HG02840 (cell line): ENCODE data around the gene NXN.

Source experiments
- ATAC-seq: cut with Tn5 transposase; IDR thresholded peaks from one replicate; pipeline ENCODE4 v1.9.1; 2021; ENCODE audit warnings: mild to moderate bottlenecking, moderate library complexity, moderate number of reproducible peaks; ENCODE audit not compliant: unreplicated experiment, low FRiP score

Gene NXN

DNA sequence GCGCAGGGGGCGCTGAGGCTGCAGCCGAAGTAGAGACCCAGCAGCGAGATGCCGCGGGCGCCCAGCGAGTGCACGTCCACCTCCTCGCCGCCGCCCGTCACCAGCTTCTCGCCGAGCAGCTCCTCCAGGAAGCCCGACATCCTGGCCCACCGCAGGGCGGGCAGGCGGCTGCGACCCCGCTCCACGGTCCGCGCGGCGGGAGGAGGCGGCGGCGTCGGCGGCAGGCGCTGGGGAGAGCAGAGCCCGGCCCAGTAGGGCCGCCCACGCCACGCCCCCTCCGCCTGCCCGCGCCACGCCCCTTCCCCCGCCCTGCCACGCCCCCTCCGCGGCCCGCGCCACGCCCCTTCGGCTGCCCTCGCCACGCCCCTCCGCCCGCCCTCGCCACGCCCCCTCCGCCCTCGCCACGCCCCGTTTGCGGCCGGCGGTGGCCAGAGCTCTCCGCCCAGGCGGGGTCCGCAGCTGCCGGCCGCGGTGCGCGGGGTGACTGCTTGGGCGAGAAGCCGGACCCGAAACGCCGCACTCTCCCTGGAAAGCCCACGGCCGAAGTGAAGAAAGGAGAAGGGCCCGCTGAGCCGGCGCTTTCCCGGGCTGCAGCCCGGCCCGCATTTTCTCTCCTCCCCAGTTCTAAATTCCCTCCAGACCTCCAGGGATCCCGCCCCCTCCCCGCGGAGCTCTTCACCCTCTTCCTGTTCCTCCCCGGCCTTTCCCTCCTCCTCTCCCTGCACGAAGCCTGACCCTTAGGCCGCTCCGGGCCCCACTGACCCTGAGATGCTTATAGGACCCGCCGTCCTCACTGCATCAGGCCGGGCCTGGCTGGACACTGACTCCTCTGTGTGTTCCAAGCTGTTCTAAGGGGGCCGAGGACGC is at the start of gene NXN:
TSS of gene NXN (minus strand) at position 238 of the 867 bp plus-strand sequence.
- peak; percentile 69 for ATAC-seq

DNA sequence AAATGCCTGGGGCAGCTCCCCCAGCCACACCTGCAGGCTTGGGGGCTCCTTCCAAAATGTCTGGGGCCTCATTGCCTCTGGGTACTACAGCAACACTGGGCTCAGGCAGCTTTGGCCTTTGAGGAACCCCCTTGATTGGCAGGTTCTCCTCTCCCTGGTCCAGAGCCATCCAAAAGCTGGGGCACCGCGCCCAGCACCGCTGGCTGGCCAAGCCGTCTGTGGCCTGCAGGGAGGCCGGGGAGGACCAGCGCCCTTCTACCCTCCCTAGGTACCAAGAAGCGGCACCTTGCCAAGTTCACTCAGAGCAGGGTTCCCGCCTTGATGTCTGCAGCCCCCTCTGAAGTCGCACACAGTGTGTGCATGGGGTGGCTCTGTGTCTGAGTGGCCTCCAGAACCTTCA is 47.5 kb upstream of the NXN start:
- no peak for ATAC-seq

- no peak for ATAC-seq
Observed at GRCh38 chr17:1026599-1026975, 47.0 kb upstream of the NXN start.

- no peak for ATAC-seq
Observed at GRCh38 chr17:1025733-1026598, 46.4 kb upstream of the NXN start.

- ATAC-seq, result no peak
Observed at GRCh38 chr17:1024076-1024475, 44.5 kb upstream of the NXN start.

DNA sequence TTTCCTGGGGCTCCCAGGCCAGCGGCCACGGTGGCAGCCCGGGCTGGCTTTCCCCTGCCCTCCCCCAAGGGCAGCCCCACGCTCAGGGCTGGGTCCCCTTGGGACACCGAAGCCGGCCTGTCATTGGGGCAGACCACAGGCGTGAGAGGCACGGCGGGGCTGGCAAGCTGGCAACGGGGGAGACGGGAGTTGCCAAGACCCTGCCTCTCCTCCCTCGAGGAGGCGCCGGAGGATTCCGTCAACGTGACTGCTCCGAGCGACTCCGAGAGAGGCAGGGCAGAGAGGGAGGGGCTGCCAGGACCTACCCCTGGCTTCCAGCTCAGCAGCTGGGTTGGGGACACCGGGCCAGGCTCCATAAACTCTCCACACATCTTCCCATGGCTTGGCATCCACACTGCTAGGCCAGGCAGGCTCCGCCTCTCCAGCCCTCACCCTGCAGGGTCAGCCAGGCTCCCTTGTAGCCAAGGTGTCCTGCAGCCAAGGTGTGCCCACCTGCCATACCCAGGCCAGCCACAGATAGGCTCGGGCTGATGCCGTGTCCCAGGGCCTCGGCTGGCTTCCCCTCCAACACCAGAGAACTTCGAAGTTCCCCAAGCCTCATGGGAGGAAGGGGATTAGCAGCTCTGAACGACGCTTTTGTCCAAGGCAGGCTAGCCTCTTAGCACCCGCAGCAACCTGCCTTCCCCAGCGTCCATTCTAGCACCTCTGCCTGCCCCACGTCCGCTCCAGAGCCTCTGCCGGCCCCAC is 42.9 kb upstream of the NXN start:
- ATAC-seq, result no peak

DNA sequence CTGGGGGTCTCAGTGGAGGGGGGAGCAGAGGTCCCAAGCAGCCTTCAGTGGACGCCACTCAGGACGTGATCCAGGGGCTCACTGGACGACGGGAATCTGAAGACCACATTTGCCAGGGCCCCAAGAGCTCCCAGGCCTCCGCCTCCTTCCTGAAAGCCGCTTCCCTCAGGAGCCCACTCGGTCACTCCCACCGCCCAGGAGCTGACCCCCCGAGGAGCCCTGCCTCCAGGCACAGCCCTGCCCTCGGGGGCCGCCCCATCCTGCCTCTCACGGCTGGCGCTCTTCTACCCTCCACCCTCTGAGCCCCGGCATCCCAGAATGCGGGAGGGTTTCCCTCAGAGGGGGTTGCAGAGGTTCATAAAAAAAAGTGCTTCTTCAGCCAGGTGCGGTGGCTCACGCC is 41.6 kb upstream of the NXN start:
- ATAC-seq, result no peak

GRCh38 chr17:1019451-1019850 is 39.9 kb upstream of the NXN start:
- ATAC-seq, result no peak

- no peak for ATAC-seq
Observed at GRCh38 chr17:1018547-1018946, 39.0 kb upstream of the NXN start.

- ATAC-seq, result no peak
Observed at GRCh38 chr17:1013729-1014090, 34.1 kb upstream of the NXN start.

DNA sequence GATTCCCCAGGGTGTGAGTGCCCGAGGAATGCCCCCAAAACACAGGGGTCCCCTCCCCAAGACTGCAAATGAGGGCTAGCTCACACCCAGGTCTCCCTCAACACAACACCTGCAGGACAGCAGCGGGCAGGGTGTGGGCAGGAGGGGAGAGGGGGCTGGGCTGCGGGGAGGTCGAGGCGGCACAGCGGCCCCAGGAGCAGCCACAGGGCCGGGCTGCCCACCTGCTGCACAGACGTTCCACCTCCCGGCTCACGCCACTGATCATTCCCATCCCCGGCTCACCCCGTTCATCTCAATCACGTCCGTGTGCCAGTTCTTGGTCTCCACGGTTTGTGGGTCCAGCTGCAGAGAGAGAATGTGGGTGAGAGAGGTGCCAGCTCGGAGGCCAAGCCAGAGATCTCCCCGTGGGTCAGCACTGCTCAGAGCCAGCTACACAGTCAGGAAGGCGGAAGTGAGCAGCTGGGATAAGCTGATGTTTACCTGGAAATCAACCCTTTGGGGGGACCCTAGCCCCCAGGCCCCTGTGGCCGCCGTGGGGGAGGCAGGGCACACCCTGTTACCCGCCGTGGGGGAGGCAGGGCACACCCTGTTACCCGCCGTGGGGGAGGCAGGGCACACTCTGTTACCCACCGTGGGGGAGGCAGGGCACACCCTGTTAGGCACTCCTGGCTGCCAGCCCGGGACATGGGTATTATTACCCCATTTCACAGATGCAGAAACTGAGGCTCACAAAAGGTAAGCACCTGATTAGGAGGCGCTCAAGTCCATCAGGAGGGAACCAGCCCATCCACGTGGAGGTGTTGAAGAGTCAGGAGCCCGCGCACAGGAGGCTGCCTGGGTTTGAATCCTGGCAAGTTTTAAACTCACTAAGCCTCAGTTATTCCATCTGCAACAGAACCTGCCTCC is 33.5 kb upstream of the NXN start:
- ATAC-seq, result no peak

- no peak for ATAC-seq
Observed at GRCh38 chr17:1011760-1012735, 32.5 kb upstream of the NXN start.

DNA sequence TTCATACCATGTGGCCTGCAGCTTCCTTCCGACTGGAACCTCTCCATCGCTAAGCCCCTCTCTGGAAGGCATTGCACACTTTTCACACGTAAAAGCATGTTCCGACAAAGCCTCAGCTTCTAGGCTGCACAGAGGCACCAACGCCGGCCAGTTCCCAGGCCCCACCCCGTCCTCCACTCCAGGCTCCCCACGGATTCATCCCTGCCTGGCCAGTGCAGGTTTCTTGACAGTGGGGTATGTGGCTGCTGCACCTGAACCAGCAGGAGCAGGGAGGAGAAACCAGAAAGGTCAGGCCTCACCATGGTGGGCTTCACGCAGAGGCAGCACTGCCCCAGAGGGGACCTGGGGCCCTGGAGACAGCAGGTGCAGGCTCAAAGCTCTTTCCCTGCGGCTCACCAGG is 31.6 kb upstream of the NXN start:
- ATAC-seq, result no peak

GRCh38 chr17:1010586-1010985 is 31.0 kb upstream of the NXN start:
- no peak for ATAC-seq

DNA sequence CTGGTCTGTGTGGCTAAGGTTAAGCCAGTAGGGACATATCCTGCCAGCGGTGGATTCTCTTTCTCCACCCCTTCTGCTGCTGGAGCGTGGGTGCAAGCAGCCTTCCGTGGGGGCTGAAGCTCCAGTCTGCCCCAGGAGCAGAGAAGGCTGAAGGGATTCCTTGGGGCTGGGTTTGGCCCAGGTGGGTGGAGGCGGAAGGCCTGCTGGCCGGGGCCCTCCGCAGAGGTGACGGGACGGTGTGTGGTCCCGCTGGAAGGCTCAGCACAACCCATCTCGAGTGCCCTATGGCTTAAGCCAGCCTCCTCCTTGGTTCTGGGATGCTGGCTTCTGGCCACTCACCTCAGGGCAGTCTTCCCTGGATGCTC is 30.5 kb upstream of the NXN start:
- ATAC-seq, result no peak

- ATAC-seq, result no peak
Observed at GRCh38 chr17:1009229-1010085, 29.9 kb upstream of the NXN start.

GRCh38 chr17:1008008-1008761 is 28.6 kb upstream of the NXN start:
- ATAC-seq, result no peak
